Measurements from ENCODE around the gene FABP7.

DNA sequence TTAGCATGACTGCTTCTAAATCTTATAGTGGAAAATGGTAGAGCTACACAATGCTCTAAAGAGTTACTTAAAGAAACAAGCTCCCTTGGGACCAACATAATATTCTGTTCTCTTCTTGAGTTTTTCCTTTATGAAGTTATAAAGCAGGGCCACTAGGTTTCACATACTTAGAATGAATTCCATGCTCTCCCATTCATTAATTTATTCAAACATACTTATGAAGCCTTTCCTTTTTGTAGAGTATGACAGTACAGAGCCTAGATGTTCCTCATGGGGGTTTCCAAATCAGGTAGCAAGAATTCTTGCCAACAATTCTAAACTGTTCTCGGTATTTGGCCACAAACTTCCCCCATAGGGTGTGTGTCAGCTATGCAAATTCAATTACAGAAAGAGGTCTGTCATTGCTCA, 20.6 kb upstream of the FABP7 start:
- TF ChIP-seq, protein P1, sequence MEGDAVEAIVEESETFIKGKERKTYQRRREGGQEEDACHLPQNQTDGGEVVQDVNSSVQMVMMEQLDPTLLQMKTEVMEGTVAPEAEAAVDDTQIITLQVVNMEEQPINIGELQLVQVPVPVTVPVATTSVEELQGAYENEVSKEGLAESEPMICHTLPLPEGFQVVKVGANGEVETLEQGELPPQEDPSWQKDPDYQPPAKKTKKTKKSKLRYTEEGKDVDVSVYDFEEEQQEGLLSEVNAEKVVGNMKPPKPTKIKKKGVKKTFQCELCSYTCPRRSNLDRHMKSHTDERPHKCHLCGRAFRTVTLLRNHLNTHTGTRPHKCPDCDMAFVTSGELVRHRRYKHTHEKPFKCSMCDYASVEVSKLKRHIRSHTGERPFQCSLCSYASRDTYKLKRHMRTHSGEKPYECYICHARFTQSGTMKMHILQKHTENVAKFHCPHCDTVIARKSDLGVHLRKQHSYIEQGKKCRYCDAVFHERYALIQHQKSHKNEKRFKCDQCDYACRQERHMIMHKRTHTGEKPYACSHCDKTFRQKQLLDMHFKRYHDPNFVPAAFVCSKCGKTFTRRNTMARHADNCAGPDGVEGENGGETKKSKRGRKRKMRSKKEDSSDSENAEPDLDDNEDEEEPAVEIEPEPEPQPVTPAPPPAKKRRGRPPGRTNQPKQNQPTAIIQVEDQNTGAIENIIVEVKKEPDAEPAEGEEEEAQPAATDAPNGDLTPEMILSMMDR (conservative IDR thresholded peaks at IDR 0.05; ENCODE audit: low read depth, low read length) = no peak
- TF ChIP-seq EZH2 (IDR thresholded peaks at IDR 0.05; ENCODE audit: low read length, unreplicated experiment) = no peak
- TF ChIP-seq EZH2phosphoT487 (IDR thresholded peaks at IDR 0.05; ENCODE audit: borderline replicate concordance, low read length) = no peak
